ENCODE measurements around the gene TNS1.

TNS1 gene

GRCh38 chr2:217975626-217976025, 27.2 kb downstream of the TNS1 start:
- H3K4me3 ChIP-seq (ENCODE audit: low read length) = no peak overlapping the region
- DNase-seq (ENCODE audit: low read depth) = no peak
- no peak for TF ChIP-seq CTCF (IDR thresholded peaks at IDR 0.05; ENCODE audit: insufficient read depth, low read depth, low read length, missing control alignments)

GRCh38 chr2:217974389-217975005, 28.3 kb downstream of the TNS1 start:
- TF ChIP-seq CTCF (IDR thresholded peaks at IDR 0.05; ENCODE audit: insufficient read depth, low read depth, low read length, missing control alignments) = no peak
- H3K4me3 ChIP-seq (ENCODE audit: low read length) = no peak overlapping the region
- no peak for DNase-seq (ENCODE audit: low read depth)

- no peak overlapping the region for H3K4me3 ChIP-seq (ENCODE audit: low read length)
- DNase-seq (ENCODE audit: low read depth) = no peak
- TF ChIP-seq CTCF (IDR thresholded peaks at IDR 0.05; ENCODE audit: insufficient read depth, low read depth, low read length, missing control alignments) = no peak
Observed at GRCh38 chr2:217973008-217973787, 29.6 kb downstream of the TNS1 start.

- no peak for TF ChIP-seq CTCF (IDR thresholded peaks at IDR 0.05; ENCODE audit: insufficient read depth, low read depth, low read length, missing control alignments)
- H3K4me3 ChIP-seq (ENCODE audit: low read length) = no peak overlapping the region
- no peak for DNase-seq (ENCODE audit: low read depth)
Observed at GRCh38 chr2:217972490-217972889, 30.3 kb downstream of the TNS1 start.

GRCh38 chr2:217972037-217972436, 30.8 kb downstream of the TNS1 start:
- DNase-seq (ENCODE audit: low read depth) = no peak
- H3K4me3 ChIP-seq (ENCODE audit: low read length) = no peak overlapping the region
- TF ChIP-seq CTCF (IDR thresholded peaks at IDR 0.05; ENCODE audit: insufficient read depth, low read depth, low read length, missing control alignments) = no peak

- TF ChIP-seq CTCF (IDR thresholded peaks at IDR 0.05; ENCODE audit: insufficient read depth, low read depth, low read length, missing control alignments) = no peak
- H3K4me3 ChIP-seq (ENCODE audit: low read length) = no peak overlapping the region
- DNase-seq (ENCODE audit: low read depth) = no peak
Observed at GRCh38 chr2:217971166-217971565, 31.6 kb downstream of the TNS1 start.

Measured in epithelial cell of esophagus (primary cell).